ENCODE measurements around the gene THUMPD1. TPM values are rescaled to one million over a fixed set of nuclear protein-coding genes. Genes with fewer than 3 reads are reported as not detected.
"Not testable (repeated sequence)": the region's sequence is repeated elsewhere in the genome, so short reads cannot be mapped to it uniquely, and the experiment has no call there.

The THUMPD1 gene
- total RNA-seq, 4 donors from 2014 or later, result 59.6 to 120 (median 91.8) TPM

DNA sequence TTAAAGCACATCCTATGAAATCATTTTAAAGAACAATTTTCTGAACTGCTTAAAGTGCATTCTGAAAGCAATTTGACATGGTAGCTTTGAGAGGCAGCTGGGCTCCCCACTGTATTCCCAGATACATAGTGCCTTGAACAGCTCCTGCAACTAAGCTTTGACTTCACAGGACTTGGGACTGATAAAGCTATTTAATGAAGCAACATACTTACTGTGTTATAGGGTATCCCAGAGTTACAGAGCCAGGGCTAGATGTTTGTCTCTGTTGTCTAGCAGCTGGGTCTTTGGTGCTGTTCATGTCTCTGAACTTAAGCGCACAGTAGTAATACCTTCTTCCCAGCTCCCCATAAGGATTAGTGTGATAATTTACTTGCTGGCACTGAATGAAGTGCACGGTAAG, 45.0 kb downstream of the THUMPD1 start:
- no peaks in the 10 kb centered on the region for H3K9me3 ChIP-seq
- WGBS, 2 donors (ENCODE audit: low coverage in 1 of 2), result 83 to 89% methylated on average over 1 to 2 of the region's 2 CpGs
- TF ChIP-seq POLR2AphosphoS5 (IDR thresholded peaks at IDR 0.05) (no peak), EP300 (IDR thresholded peaks at IDR 0.05) (no peak), POLR2A (IDR thresholded peaks at IDR 0.05) (no peak)

DNA sequence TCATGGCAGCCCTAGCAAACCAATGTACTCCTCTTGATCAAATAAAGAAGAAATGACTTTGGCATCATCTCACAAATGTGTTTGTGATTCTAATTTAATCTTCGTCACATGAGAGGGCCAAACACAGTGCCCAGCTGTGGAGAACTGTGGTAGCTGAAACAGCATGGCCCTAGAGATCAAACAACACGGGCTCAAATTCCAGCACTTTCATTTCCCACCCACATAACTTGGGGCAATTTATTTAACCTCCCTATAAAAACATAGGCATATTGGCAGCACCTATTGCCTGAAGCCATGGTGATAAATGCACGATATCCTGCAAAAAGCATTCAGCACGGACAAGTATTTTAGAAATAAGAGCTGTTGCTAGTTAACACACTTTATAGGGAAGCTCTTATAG, 46.6 kb downstream of the THUMPD1 start:
- H3K4me3 ChIP-seq, result no peak overlapping the region
- 75 to 76% methylated on average over 4 of the region's 4 CpGs for WGBS, 2 donors (ENCODE audit: low coverage in 1 of 2)
- H3K4me1 ChIP-seq, result no peaks in the 10 kb centered on the region
- no peaks in the 10 kb centered on the region for H3K9me3 ChIP-seq
- H3K36me3 ChIP-seq, result no peaks in the 10 kb centered on the region
- TF ChIP-seq POLR2A (IDR thresholded peaks at IDR 0.05) (no peak), CTCF (IDR thresholded peaks at IDR 0.05) (no peak), EP300 (IDR thresholded peaks at IDR 0.05) (no peak), POLR2AphosphoS5 (IDR thresholded peaks at IDR 0.05) (no peak)
- H3K27ac ChIP-seq, result no peak overlapping the region
- no peaks in the 10 kb centered on the region for H3K27me3 ChIP-seq
- ATAC-seq, result no peak

More for the DNA sequence above, 45.0 kb downstream of the THUMPD1 start:
- Histone ChIP-seq H3K27ac (no peak overlapping the region), H3K4me3 (no peak overlapping the region), H3K27me3 (no peaks in the 10 kb centered on the region), H3K4me1 (no peaks in the 10 kb centered on the region), H3K36me3 (no peaks in the 10 kb centered on the region)
- ATAC-seq, result no peak

- ATAC-seq, H3K4me3 ChIP-seq, H3K36me3 ChIP-seq, H3K27ac ChIP-seq, H3K27me3 ChIP-seq, H3K4me1 ChIP-seq, H3K9me3 ChIP-seq: not testable (repeated sequence)
- 21 to 50% methylated on average over 2 to 6 of the region's 6 CpGs for WGBS, 2 donors (ENCODE audit: low coverage in 1 of 2)
Measured at GRCh38 chr16:20694096-20694495, 47.5 kb downstream of the THUMPD1 start.

DNA sequence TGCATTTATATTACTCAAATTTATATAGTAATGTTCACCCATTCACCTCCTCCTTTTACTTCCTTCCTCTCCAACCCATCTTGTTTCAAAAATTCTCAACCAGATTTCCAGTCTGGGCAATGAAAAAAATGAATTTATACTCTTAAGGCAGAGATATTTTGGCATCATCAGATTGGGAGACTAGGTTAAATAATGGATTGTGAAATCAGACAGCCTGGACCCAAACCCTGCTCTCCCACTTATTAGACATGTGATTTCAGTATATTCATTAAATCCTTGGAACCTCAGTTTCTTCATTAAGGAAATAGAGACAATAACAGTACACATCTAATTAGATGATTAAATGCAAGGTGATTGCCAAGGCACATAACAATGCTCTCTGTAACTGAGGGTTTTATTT, 52.0 kb downstream of the THUMPD1 start:
- H3K27me3 ChIP-seq, result no peaks in the 10 kb centered on the region
- no peaks in the 10 kb centered on the region for H3K9me3 ChIP-seq
- no peaks in the 10 kb centered on the region for H3K36me3 ChIP-seq
- TF ChIP-seq POLR2A (IDR thresholded peaks at IDR 0.05) (no peak), CTCF (IDR thresholded peaks at IDR 0.05) (no peak), EP300 (IDR thresholded peaks at IDR 0.05) (no peak), POLR2AphosphoS5 (IDR thresholded peaks at IDR 0.05) (no peak)
- ATAC-seq, result no peak
- no peaks in the 10 kb centered on the region for H3K4me1 ChIP-seq
- no peak overlapping the region for H3K27ac ChIP-seq
- H3K4me3 ChIP-seq, result no peak overlapping the region

- no peak for ATAC-seq
- Histone ChIP-seq H3K4me3 (no peak overlapping the region), H3K36me3 (no peaks in the 10 kb centered on the region), H3K27me3 (no peaks in the 10 kb centered on the region), H3K4me1 (no peaks in the 10 kb centered on the region), H3K27ac (no peak overlapping the region), H3K9me3 (no peaks in the 10 kb centered on the region)
- WGBS, 2 donors (ENCODE audit: low coverage in 1 of 2), result 42% methylated on average over 1 of the region's 1 CpG; no CpG with 5 or more reads in 1 of the 2 donors
- no peak for TF ChIP-seq EP300 (IDR thresholded peaks at IDR 0.05)
- TF ChIP-seq CTCF (IDR thresholded peaks at IDR 0.05), result no peak
Measured at GRCh38 chr16:20683812-20684211, 57.8 kb downstream of the THUMPD1 start.

Small RNA genes within 50 kb of the gene (small RNA-seq; reads per million reads assigned to genes)
- 0 reads per million in 4 donors for gene RNU6-944P

Other genes starting within 250 kb of the THUMPD1 start
- under 1 TPM in 1 of 4 donors, not detected in 3; 0.13 TPM for gene ACSM2B, start 165.5 kb downstream of the THUMPD1 start, total RNA-seq
- 1 to 10 TPM in 1 of 4 donors, under 1 TPM in 3; 0.46 to 1.2 (median 0.74) TPM for gene ACSM1, start 44.1 kb downstream of the THUMPD1 start, total RNA-seq
- 10 to 100 TPM in 1 of 4 donors, 1 to 10 TPM in 3; 4.5 to 24.8 (median 6.8) TPM for gene ACSM3, start 22.2 kb upstream of the THUMPD1 start, total RNA-seq
- 10 to 100 TPM in 3 of 4 donors, 1 to 10 TPM in 1; 7.7 to 21.8 (median 12.2) TPM for gene ERI2, start 64.7 kb upstream of the THUMPD1 start, total RNA-seq
- 1 to 10 TPM; 2.2 to 6.9 (median 3.7) TPM for gene REXO5, start 64.7 kb upstream of the THUMPD1 start, total RNA-seq
- 10 to 100 TPM; 28.6 to 35.7 (median 33.5) TPM for gene DCUN1D3, start 158.5 kb upstream of the THUMPD1 start, total RNA-seq
- 10 to 100 TPM; 54.3 to 88.7 (median 58.7) TPM for gene LYRM1, start 159.0 kb upstream of the THUMPD1 start, total RNA-seq